SK-N-SH (cell line): Measurements from ENCODE around the gene PJA2.

Experiments
- ELF1 ChIP-seq: IDR thresholded peaks from 2 replicates; pipeline ENCODE4 v1.4.0; 2012
- FOXJ3 ChIP-seq: sonication (generic); formaldehyde crosslinking; IDR thresholded peaks from 2 replicates; pipeline ENCODE4 v1.5.1; 2020; ENCODE audit warnings: mild to moderate bottlenecking, missing genetic modification reagents
- GABPA ChIP-seq: IDR thresholded peaks from 2 replicates; pipeline ENCODE4 v1.4.0; 2012; ENCODE audit warnings: low read depth, mild to moderate bottlenecking
- IRF3 ChIP-seq: fragments of 150-350 bp; IDR thresholded peaks from 2 replicates; pipeline ENCODE4 v1.6.1; 2016; ENCODE audit warnings: mild to moderate bottlenecking, low read depth, low read length
- JUND ChIP-seq: IDR thresholded peaks from 2 replicates; pipeline ENCODE4 v1.4.0; 2012
- REST ChIP-seq: IDR thresholded peaks from 2 replicates; pipeline ENCODE4 v1.6.1; 2012; ENCODE audit warnings: mild to moderate bottlenecking, low read depth, low read length, moderate library complexity
- RXRA ChIP-seq: IDR thresholded peaks from 2 replicates; pipeline ENCODE4 v1.4.0; 2012; ENCODE audit warnings: low read depth, mild to moderate bottlenecking, borderline replicate concordance
- TAF1 ChIP-seq: IDR thresholded peaks from 2 replicates; pipeline ENCODE4 v1.6.1; 2012; ENCODE audit warnings: low read depth, mild to moderate bottlenecking, low read length, moderate library complexity, borderline replicate concordance
- USF1 ChIP-seq: IDR thresholded peaks from 2 replicates; pipeline ENCODE4 v1.4.0; 2012; ENCODE audit warnings: low read depth, borderline replicate concordance
- TF ChIP-seq, protein P1 (sequence below): fragments of 200-600 bp; sonication (generic); IDR thresholded peaks from 2 replicates; pipeline ENCODE4 v1.6.1; 2017; ENCODE audit warnings: antibody characterized with exemption, mild to moderate bottlenecking, moderate library complexity

DNA sequence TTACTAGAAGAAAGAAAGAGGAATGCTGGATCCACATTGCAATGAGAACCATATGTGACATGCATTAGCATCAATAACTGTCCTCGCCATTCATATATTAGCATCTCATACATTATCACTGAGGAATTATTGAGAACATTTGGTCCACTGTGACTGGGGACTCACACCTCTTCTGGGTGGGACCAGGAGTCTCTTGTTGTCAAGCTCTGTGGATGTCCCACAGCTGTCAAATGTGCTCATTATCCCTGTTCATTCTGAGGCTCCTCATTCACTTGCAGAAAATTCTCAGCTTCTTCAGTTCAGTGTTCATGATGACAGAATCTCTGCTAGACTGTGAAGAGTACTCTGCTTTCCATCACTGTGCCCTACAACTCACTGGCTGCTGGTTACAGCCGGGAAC, 109.4 kb downstream of the PJA2 start:
- no peak for TF ChIP-seq TAF1
- TF ChIP-seq, protein P1, sequence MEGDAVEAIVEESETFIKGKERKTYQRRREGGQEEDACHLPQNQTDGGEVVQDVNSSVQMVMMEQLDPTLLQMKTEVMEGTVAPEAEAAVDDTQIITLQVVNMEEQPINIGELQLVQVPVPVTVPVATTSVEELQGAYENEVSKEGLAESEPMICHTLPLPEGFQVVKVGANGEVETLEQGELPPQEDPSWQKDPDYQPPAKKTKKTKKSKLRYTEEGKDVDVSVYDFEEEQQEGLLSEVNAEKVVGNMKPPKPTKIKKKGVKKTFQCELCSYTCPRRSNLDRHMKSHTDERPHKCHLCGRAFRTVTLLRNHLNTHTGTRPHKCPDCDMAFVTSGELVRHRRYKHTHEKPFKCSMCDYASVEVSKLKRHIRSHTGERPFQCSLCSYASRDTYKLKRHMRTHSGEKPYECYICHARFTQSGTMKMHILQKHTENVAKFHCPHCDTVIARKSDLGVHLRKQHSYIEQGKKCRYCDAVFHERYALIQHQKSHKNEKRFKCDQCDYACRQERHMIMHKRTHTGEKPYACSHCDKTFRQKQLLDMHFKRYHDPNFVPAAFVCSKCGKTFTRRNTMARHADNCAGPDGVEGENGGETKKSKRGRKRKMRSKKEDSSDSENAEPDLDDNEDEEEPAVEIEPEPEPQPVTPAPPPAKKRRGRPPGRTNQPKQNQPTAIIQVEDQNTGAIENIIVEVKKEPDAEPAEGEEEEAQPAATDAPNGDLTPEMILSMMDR: no peak
- no peak for TF ChIP-seq USF1
- TF ChIP-seq ELF1: no peak
- no peak for TF ChIP-seq FOXJ3 (CRISPR knock-in tag)
- TF ChIP-seq GABPA: no peak
- no peak for TF ChIP-seq REST
- TF ChIP-seq JUND: no peak
- no peak for TF ChIP-seq IRF3
- no peak for TF ChIP-seq RXRA
